IPS DF 6.9 (cell line): ENCODE measurements around the gene CIZ1.

Source experiments
- DNase-seq: peaks from one replicate; pipeline ENCODE4 v3.0.0-alpha.2; 2013; ENCODE audit warnings: low read depth, low spot score
- H3K27ac ChIP-seq: one replicate; pipeline ENCODE4 v1.5.1; 2013; ENCODE audit warnings: low read length, control low read depth
- H3K27me3 ChIP-seq: 2 replicates; pipeline ENCODE4 v1.6.1; 2013; ENCODE audit warnings: mild to moderate bottlenecking, low read length; ENCODE audit not compliant: control insufficient read depth, insufficient read depth
- H3K36me3 ChIP-seq: 2 replicates; pipeline ENCODE4 v1.6.1; 2013; ENCODE audit warnings: low read length; ENCODE audit not compliant: control insufficient read depth, insufficient read depth
- H3K4me1 ChIP-seq: 2 replicates; pipeline ENCODE4 v1.6.1; 2013; ENCODE audit warnings: low read length; ENCODE audit not compliant: control insufficient read depth, insufficient read depth
- H3K4me3 ChIP-seq: 2 replicates; pipeline ENCODE4 v1.5.1; 2013; ENCODE audit warnings: mild to moderate bottlenecking, low read length
- H3K9me3 ChIP-seq: 2 replicates; pipeline ENCODE4 v1.6.1; 2013; ENCODE audit warnings: low read length, inconsistent platforms; ENCODE audit not compliant: control insufficient read depth, insufficient read depth
- WGBS: extraction: QIAGEN DNeasy Blood & Tissue Kit; methylation state at CpG from one replicate; pipeline ENCODE4 v1.1.7; 2013; ENCODE audit warnings: mixed read lengths, missing lambda C conversion rate; ENCODE audit not compliant: insufficient read length, insufficient coverage; 5-methylcytosine and 5-hydroxymethylcytosine counted together

Gene CIZ1

DNA sequence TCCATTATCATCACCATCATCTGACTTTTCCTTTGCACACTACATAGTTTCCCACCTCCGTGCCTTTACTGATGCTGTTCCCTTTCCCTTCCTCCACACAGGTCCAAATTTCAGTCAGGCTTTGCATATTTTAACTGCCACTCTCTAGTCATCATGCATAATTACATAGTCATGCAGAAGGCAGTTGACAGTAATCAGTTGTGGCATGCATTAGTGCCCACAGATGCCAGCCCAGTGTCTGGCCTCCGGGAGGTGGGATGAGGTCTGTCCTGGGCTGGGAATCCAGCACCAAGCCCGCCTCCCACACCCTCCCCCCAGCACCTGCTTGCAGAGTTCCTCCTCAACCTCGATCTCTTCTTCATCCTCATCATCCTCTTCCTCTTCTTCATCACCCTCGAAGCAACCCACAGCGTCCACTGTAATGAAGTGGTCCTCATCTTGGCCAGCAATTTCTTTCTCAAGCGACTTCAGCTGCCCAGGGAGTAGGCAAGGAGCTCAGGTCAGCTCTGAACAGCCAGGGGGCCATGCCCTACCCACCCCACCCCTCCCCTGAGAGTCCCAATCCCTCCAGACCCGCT lies 22.6 kb downstream of the CIZ1 start:
- Histone ChIP-seq H3K4me3 (no peak overlapping the region), H3K36me3 (peaks cover 20% of the 10 kb centered on the region), H3K4me1 (no peaks in the 10 kb centered on the region), H3K27me3 (no peaks in the 10 kb centered on the region), H3K27ac (no peak overlapping the region), H3K9me3 (no peaks in the 10 kb centered on the region)
- no peak for DNase-seq
- WGBS = 100% methylated on average over 2 of the region's 8 CpGs

DNA sequence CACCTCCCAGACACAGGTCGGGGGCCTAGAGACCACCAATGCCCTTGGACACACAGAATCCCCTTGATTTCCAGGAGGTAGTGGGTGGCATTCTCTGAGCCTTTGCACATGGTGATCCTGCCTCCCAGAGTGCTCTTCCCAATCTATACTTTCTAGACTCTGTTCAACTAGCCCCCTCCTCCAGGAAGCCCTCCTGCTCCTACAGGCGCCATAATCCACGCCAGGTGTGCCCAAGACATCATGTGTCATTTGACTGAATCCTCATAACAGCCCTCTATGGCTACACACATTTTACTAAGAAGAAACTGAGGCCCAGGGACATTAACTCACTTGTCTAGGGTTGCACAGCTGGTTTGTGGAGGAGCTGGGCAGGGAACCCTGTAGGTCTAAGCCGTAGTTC lies 24.2 kb downstream of the CIZ1 start:
- no peak overlapping the region for H3K4me3 ChIP-seq
- WGBS = no CpG with 5 or more reads among the region's 4 CpGs
- DNase-seq = no peak
- H3K4me1 ChIP-seq = no peaks in the 10 kb centered on the region
- H3K27me3 ChIP-seq = no peaks in the 10 kb centered on the region
- peaks cover 20% of the 10 kb centered on the region for H3K36me3 ChIP-seq
- no peak overlapping the region for H3K27ac ChIP-seq
- no peaks in the 10 kb centered on the region for H3K9me3 ChIP-seq

DNA sequence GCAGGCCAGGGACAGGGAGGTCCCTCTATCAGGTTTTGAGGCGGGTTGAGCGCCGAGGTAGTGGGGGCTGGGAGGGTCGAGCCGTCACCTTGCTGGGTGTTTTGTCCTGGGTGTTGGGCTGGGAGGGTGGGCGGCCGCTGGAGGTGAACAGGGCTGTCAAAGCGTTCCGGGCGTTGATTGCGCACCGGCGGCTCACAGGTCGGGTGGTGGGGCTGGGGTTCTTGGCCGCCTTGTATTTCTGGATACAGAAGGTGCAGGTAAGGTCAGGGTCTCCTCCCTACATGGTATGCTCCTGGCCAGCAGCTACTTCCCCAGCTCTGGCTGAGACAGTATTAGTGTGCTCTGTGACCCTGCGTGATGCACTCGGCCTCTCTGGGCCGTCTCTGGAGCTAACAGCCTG lies 25.2 kb downstream of the CIZ1 start:
- WGBS = no CpG with 5 or more reads among the region's 18 CpGs

DNA sequence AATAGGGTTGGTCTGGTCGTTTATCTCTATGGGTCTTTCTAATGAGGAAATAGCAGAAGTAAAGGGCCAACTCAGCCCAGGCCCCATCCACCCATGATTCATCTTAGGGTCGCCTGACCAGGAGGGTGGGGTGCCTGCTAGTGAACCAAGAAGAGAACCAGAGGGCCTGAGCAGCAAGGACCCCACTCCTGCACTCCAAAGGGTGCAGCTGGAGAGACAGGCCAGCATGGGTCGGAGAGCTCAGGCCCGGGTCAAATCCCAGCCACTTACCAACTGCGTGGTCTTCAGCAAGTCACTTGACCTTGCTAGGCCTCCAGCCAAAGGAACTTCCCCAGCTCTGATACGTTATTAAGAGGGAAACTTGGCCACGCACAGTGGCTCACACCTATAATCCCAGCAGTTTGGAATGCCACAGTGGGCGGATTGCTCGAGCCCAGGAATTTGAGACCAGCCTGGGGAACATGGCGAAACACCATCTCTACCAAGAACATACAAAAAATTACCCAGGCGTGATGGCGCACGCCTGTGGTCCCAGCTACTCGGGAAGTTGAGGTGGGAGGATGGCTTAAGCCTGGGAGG lies 27.0 kb downstream of the CIZ1 start:
- Histone ChIP-seq H3K4me3 (no peak overlapping the region), H3K27me3 (no peaks in the 10 kb centered on the region), H3K4me1 (no peaks in the 10 kb centered on the region), H3K9me3 (no peaks in the 10 kb centered on the region), H3K27ac (no peak overlapping the region), H3K36me3 (peaks cover 15% of the 10 kb centered on the region)
- no CpG with 5 or more reads among the region's 14 CpGs for WGBS
- no peak for DNase-seq

More for the DNA sequence above, 25.2 kb downstream of the CIZ1 start:
- no peak for DNase-seq
- no peaks in the 10 kb centered on the region for H3K9me3 ChIP-seq
- H3K4me3 ChIP-seq = no peak overlapping the region
- no peaks in the 10 kb centered on the region for H3K4me1 ChIP-seq
- no peaks in the 10 kb centered on the region for H3K27me3 ChIP-seq
- H3K36me3 ChIP-seq = peaks cover 20% of the 10 kb centered on the region
- no peak overlapping the region for H3K27ac ChIP-seq

DNA sequence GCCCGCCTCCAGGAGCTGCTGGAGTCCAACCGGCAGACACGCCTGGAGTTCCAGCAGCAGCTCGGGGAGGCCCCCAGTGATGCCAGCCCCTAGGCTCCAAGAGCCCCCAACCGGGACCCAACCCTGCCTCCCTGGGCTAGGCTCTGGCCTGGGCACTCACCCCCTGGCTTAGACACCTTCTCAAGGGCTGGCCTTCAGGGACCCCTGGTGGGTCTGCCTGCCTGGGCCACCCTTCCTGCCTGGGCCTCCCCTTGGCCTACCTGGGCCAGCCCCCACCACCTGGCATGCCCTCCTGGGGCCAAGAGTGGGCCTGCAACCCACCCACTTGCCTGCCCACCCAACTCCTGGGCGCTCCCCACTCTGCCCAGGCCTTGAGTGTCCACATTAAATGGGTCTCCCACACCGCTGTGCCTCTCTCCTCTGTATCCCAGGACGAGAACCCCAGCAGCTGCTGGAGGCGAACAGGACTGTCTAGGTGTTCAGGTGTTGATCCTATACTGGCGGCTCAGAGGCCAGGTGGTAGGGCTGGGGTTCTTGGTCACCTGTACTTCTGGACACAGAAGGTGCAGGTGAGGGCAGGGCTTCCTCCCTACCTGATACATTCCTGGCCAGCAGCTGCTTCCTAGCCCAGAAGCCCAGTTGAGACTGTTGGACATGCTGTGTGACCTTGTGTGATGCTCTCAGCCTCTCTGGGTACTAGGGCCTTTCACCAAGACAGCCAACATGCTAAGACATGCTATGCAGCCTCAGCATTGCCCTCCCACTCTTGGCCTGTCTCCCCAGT lies 27.7 kb downstream of the CIZ1 start:
- H3K36me3 ChIP-seq = peaks cover 11% of the 10 kb centered on the region
- no peaks in the 10 kb centered on the region for H3K9me3 ChIP-seq
- no peaks in the 10 kb centered on the region for H3K27me3 ChIP-seq
- no CpG with 5 or more reads among the region's 10 CpGs for WGBS
- 0 out of 2 replicates have a peak, but pooled peaks cover 2% of the 10 kb centered on the region for H3K4me1 ChIP-seq
- no peak overlapping the region for H3K27ac ChIP-seq
- no peak for DNase-seq
- no peak overlapping the region for H3K4me3 ChIP-seq

DNA sequence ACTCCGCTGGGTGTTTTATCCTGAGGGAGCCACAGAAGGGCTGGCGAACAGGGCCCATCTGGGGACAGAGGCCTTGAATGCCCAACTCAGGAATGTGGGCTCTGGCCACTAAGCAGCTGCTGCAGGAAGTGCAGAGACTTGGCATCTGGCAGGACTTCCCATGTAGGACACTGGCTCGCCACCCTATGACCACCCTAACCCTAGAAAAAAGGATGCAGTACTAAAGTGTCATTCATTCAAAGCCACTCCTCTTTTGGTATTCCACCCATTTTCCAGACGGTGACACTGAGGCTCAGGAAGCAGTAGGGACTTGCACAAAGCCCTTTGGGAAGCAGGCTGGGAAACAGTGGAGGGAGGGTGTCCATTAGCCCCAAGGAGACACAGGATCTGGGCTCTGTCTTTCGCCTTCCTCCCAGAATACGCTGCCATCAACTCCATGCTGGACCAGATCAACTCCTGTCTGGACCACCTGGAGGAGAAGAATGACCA lies 28.3 kb downstream of the CIZ1 start:
- Histone ChIP-seq H3K27me3 (no peaks in the 10 kb centered on the region), H3K9me3 (no peaks in the 10 kb centered on the region), H3K4me3 (no peak overlapping the region), H3K4me1 (0 out of 2 replicates have a peak, but pooled peaks cover 2% of the 10 kb centered on the region), H3K36me3 (peaks cover 7% of the 10 kb centered on the region; the same call in 1 of the 2 replicates), H3K27ac (no peak overlapping the region)
- DNase-seq = no peak
- no CpG with 5 or more reads among the region's 6 CpGs for WGBS

DNA sequence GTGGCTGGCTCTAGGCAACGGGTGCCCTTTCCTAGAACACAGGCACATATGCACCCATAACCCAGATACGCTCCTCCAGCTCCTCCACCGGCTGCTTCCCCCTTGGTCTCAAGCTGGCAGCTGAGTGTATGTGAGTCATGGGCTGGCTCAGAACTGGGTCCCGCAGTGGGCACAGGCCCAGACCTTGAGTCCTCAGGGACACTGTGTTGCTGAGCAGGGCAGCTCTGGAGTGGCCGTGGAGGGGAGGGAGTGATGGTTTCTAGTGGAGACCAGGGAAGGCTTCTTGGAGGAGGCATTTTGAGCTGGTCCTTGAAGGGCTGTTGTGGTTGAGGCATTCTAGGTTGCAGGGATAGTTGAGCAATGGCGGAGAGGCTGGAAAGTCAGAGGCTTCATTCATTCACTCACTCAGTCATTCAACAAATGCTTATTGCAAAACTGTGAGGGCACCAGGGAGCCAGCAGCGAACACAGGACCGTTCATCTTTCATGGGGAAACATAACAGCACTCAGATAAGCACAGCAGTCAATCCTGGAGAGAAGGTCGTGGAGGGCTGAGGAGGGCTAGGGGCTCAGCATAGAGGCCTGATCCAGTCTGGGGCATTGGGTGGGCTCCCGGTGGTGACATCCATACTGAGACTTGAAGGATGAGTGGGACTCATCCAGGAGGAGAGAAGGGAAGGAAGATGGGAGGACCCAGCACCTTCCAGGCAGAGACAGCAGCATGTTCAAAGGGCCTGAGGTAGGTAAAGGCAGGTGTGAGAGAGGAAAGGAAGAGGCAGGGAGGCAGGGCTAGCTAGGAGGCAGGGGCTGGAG lies 29.0 kb downstream of the CIZ1 start:
- no peaks in the 10 kb centered on the region for H3K27me3 ChIP-seq
- peaks cover 7% of the 10 kb centered on the region; the same call in 1 of the 2 replicates for H3K36me3 ChIP-seq
- no peak for DNase-seq
- no CpG with 5 or more reads among the region's 10 CpGs for WGBS
- H3K9me3 ChIP-seq = no peaks in the 10 kb centered on the region
- H3K4me3 ChIP-seq = no peak overlapping the region
- 0 out of 2 replicates have a peak, but pooled peaks cover 2% of the 10 kb centered on the region for H3K4me1 ChIP-seq
- H3K27ac ChIP-seq = no peak overlapping the region

DNA sequence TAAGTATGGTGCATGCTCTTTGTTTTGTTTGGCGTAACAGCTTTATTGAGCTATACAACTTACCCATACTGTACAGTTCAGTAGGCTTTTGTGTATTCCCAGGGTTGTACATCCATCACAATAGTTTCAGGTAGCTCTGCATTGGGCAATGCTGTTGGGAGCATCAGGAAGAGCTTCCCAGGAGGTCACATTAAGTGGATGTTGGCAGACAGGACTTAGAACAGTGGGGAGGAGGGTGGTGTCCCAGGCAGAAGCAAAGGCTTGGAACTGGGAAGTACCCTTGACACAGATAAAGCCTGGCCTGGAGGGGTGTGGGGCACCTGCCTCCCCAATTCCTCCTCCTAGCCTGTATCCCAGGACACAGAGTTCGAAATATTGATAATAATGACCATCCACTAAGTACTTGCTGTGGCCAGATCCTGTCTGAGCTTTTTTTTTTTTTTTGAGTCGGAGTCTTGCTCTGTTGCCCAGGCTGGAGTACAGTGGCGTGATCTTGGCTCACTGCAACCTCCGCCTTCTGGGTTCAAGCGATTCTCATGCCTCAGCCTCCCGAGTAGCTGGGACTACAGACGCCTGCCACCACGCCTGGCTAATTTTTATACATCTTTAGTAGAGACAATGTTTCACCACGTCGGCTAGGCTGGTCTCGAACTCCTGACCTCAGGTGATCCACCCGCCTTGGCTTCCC lies 30.0 kb downstream of the CIZ1 start:
- Histone ChIP-seq H3K4me3 (no peak overlapping the region), H3K9me3 (no peaks in the 10 kb centered on the region), H3K4me1 (0 out of 2 replicates have a peak, but pooled peaks cover 2% of the 10 kb centered on the region), H3K36me3 (peaks cover 5% of the 10 kb centered on the region; the same call in 1 of the 2 replicates), H3K27me3 (no peaks in the 10 kb centered on the region), H3K27ac (no peak overlapping the region)
- WGBS = no CpG with 5 or more reads among the region's 13 CpGs
- no peak for DNase-seq

DNA sequence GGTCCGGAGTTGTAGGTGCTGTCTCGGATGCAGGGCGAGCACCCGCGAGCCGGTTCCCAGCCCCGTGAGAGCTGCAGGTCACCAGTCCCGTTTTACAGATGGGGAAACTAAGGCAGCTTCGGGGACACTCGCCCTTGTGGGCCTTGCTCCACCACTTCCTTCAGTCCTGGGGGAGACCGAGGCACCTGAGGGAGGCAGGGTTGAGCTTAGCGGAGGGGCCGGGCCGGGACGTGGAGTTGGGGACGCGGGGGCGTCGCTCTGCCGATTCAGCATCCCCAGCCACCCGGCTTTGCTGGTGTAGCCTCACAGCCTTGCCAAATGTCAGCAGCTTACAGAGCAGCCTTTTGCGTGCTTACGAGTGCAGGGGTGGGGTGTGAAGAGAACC lies 30.8 kb downstream of the CIZ1 start:
- no peak for DNase-seq
- WGBS = no CpG with 5 or more reads among the region's 23 CpGs

More for the DNA sequence above, 30.8 kb downstream of the CIZ1 start:
- no peak overlapping the region for H3K27ac ChIP-seq
- H3K27me3 ChIP-seq = no peaks in the 10 kb centered on the region
- no peaks in the 10 kb centered on the region for H3K9me3 ChIP-seq
- H3K4me1 ChIP-seq = 0 out of 2 replicates have a peak, but pooled peaks cover 2% of the 10 kb centered on the region
- no peaks in the 10 kb centered on the region; the same call in 1 of the 2 replicates for H3K36me3 ChIP-seq
- peak overlapping the region; percentile 74 for H3K4me3 ChIP-seq
